SH-SY5Y (cell line): ENCODE results near the gene TOE1.

ENCODE experiments used
- GATA2 ChIP-seq: IDR thresholded peaks from 2 replicates; pipeline ENCODE4 v1.6.1; 2011; ENCODE audit warnings: mild to moderate bottlenecking, low read depth, low read length
- GATA3 ChIP-seq: IDR thresholded peaks from 2 replicates; pipeline ENCODE4 v1.6.1; 2011; ENCODE audit warnings: low read depth, mild to moderate bottlenecking, low read length, moderate library complexity

DNA sequence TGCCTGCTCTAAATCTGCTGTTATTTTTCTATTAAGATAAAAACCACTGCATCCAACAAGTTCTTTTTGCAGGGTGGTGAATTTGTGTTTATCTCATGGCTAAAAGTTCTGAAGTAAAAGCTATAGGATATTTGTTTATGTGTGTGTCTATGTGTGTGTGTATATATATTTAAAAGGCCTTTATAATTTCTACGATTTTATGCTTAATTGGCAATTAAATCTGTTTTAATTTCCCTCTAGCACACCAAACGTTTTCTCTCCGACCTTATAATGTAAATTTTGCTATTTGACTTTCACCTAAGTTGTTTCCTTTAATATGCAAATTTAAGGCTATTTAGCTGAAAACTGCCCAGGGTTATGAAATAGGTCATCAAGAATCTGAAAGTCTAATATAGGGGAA is 33.1 kb upstream of the TOE1 start:
- TF ChIP-seq GATA2, result no peak
- no peak for TF ChIP-seq GATA3
